ENCODE data around the gene MUTYH.

The MUTYH gene

DNA sequence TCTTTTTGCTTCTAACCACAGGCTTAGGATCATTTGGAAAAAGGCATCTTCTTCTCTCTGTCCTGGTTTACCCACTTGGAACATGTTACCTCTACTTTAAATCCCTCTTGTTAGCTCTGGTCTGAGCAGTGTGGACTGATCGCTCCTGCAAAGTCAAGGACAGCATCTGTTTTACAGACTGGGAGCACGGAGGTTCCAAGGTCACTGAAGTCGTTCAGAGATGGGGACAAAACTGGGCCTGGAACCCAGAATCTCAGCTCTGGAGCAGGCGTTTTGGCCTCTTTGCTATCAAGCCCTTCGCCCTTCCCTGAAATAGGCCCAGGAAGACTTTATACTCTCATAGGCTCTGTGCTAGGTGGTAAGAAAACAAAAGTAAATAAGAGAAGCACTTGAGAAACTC is 11.3 kb upstream of the MUTYH start:
- Histone ChIP-seq H3K36me3 (ENCODE audit: low read depth) (no peaks in the 10 kb centered on the region), H3K27me3 (ENCODE audit: insufficient read depth, poor library complexity, severe bottlenecking) (no peaks in the 10 kb centered on the region), H3K4me1 (ENCODE audit: insufficient read depth, poor library complexity, severe bottlenecking) (peaks cover 27% of the 10 kb centered on the region), H3K9me3 (ENCODE audit: severe bottlenecking) (no peaks in the 10 kb centered on the region), H3K4me3 (ENCODE audit: severe bottlenecking) (no peak overlapping the region), H3K27ac (ENCODE audit: poor library complexity, severe bottlenecking) (no peak overlapping the region)
- TF ChIP-seq, protein P1, sequence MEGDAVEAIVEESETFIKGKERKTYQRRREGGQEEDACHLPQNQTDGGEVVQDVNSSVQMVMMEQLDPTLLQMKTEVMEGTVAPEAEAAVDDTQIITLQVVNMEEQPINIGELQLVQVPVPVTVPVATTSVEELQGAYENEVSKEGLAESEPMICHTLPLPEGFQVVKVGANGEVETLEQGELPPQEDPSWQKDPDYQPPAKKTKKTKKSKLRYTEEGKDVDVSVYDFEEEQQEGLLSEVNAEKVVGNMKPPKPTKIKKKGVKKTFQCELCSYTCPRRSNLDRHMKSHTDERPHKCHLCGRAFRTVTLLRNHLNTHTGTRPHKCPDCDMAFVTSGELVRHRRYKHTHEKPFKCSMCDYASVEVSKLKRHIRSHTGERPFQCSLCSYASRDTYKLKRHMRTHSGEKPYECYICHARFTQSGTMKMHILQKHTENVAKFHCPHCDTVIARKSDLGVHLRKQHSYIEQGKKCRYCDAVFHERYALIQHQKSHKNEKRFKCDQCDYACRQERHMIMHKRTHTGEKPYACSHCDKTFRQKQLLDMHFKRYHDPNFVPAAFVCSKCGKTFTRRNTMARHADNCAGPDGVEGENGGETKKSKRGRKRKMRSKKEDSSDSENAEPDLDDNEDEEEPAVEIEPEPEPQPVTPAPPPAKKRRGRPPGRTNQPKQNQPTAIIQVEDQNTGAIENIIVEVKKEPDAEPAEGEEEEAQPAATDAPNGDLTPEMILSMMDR (IDR thresholded peaks at IDR 0.05; ENCODE audit: poor library complexity, severe bottlenecking), result no peak
- ATAC-seq (ENCODE audit: low read depth), result no peak
- DNase-seq (ENCODE audit: low spot score), result no peak

DNA sequence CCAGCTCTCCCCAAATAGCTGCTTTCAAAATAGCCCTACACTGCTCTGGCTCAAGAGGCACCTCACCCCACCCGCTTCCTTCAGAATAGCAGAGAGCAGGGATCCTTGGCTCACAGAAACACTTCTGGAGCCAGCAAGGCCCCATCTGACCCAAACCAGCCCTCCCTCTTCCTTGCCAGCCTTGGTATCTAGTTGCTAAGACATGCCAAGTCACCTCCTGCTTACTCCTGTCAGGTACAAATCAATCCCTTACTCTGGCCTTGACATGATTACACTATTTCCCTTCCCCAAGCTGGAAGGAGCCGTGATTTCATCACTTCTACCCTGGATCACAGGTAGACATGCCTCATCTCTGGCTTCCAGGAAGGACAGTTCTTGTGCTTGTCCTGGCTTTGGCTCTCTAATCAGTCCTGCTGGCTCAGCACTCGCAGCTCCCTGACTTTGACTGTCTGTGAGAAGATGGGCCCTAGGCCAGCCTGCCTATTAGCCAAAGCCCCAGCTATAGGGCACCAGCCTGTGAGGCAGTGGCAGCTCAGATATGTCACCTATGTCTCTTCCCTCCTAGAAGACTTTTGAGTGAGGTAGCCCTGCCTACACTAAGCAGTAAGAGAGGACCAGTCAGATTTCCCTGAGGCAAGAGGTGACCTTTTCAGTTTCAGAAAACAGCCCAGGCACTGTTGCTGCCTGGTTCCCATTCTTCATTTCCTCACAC is 8.9 kb upstream of the MUTYH start:
- TF ChIP-seq, protein P1 (IDR thresholded peaks at IDR 0.05; ENCODE audit: poor library complexity, severe bottlenecking), result no peak
- DNase-seq (ENCODE audit: low spot score) (no peak), ATAC-seq (ENCODE audit: low read depth) (peak; percentile 53)
- Histone ChIP-seq H3K9me3 (ENCODE audit: severe bottlenecking) (no peaks in the 10 kb centered on the region), H3K27ac (ENCODE audit: poor library complexity, severe bottlenecking) (peak overlapping the region; percentile 66), H3K36me3 (ENCODE audit: low read depth) (peaks cover 1% of the 10 kb centered on the region; the same call in 1 of the 2 replicates), H3K27me3 (ENCODE audit: insufficient read depth, poor library complexity, severe bottlenecking) (no peaks in the 10 kb centered on the region), H3K4me1 (ENCODE audit: insufficient read depth, poor library complexity, severe bottlenecking) (peaks cover 24% of the 10 kb centered on the region), H3K4me3 (ENCODE audit: severe bottlenecking) (no peak overlapping the region)

- peaks cover 24% of the 10 kb centered on the region for H3K4me1 ChIP-seq (ENCODE audit: insufficient read depth, poor library complexity, severe bottlenecking)
Measured at GRCh38 chr1:45348609-45348965, 8.3 kb upstream of the MUTYH start.

GRCh38 chr1:45348020-45348419 is 7.8 kb upstream of the MUTYH start:
- peaks cover 11% of the 10 kb centered on the region for H3K36me3 ChIP-seq (ENCODE audit: low read depth)
- H3K27me3 ChIP-seq (ENCODE audit: insufficient read depth, poor library complexity, severe bottlenecking), result no peaks in the 10 kb centered on the region
- peak overlapping the region; percentile 66 for H3K27ac ChIP-seq (ENCODE audit: poor library complexity, severe bottlenecking)
- peak; percentile 65 for ATAC-seq (ENCODE audit: low read depth)
- no peak for DNase-seq (ENCODE audit: low spot score)
- TF ChIP-seq, protein P1 (IDR thresholded peaks at IDR 0.05; ENCODE audit: poor library complexity, severe bottlenecking), result no peak
- H3K4me3 ChIP-seq (ENCODE audit: severe bottlenecking), result no peak overlapping the region
- H3K4me1 ChIP-seq (ENCODE audit: insufficient read depth, poor library complexity, severe bottlenecking), result peaks cover 24% of the 10 kb centered on the region
- no peaks in the 10 kb centered on the region for H3K9me3 ChIP-seq (ENCODE audit: severe bottlenecking)

More at GRCh38 chr1:45348609-45348965, 8.3 kb upstream of the MUTYH start:
- DNase-seq (ENCODE audit: low spot score), result no peak
- H3K27me3 ChIP-seq (ENCODE audit: insufficient read depth, poor library complexity, severe bottlenecking), result no peaks in the 10 kb centered on the region
- TF ChIP-seq, protein P1 (IDR thresholded peaks at IDR 0.05; ENCODE audit: poor library complexity, severe bottlenecking), result no peak
- peak; percentile 25; the same call in 2 of the 3 replicates for ATAC-seq (ENCODE audit: low read depth)
- H3K9me3 ChIP-seq (ENCODE audit: severe bottlenecking), result no peaks in the 10 kb centered on the region
- H3K36me3 ChIP-seq (ENCODE audit: low read depth), result peaks cover 6% of the 10 kb centered on the region
- peak overlapping the region; percentile 66 for H3K27ac ChIP-seq (ENCODE audit: poor library complexity, severe bottlenecking)
- H3K4me3 ChIP-seq (ENCODE audit: severe bottlenecking), result no peak overlapping the region

DNA sequence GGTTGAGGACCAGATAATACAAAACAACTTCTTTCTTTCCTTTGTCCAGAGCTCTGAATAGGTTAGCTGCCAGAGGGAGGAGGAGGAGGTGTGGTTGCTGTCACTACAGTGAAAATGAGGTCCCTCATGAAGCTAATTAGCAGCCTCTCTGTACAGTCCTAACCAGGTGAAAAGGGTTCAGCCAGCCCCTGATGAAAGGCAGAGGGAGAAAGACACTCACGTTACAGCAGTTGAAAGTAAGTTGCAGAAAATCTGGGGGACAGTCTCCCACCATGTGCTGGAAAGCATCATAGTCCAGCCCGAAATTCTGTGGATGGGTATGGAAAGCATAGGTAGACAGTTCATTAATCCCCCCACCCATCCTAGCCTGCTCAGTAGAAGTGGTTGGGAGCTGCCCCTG is 6.2 kb upstream of the MUTYH start:
- H3K4me3 ChIP-seq (ENCODE audit: severe bottlenecking), result no peak overlapping the region
- no peaks in the 10 kb centered on the region for H3K27me3 ChIP-seq (ENCODE audit: insufficient read depth, poor library complexity, severe bottlenecking)
- no peak overlapping the region for H3K27ac ChIP-seq (ENCODE audit: poor library complexity, severe bottlenecking)
- ATAC-seq (ENCODE audit: low read depth), result no peak
- H3K4me1 ChIP-seq (ENCODE audit: insufficient read depth, poor library complexity, severe bottlenecking), result peaks cover 24% of the 10 kb centered on the region
- H3K9me3 ChIP-seq (ENCODE audit: severe bottlenecking), result no peaks in the 10 kb centered on the region
- no peak for DNase-seq (ENCODE audit: low spot score)
- TF ChIP-seq, protein P1 (IDR thresholded peaks at IDR 0.05; ENCODE audit: poor library complexity, severe bottlenecking), result no peak
- H3K36me3 ChIP-seq (ENCODE audit: low read depth), result peaks cover 26% of the 10 kb centered on the region

Measured in RWPE2 (cell line).